HG03439 (cell line): ENCODE measurements around the gene CCDC112.
A peak's percentile ranks its signal among the peaks of the same experiment; 100 is the strongest.
"Not testable (repeated sequence)": the region's sequence is repeated elsewhere in the genome, so short reads cannot be mapped to it uniquely, and the experiment has no call there.

Experiments used
- ATAC-seq: cut with Tn5 transposase; IDR thresholded peaks from one replicate; pipeline ENCODE4 v1.9.1; 2021; ENCODE audit warnings: mild to moderate bottlenecking, moderate library complexity; ENCODE audit not compliant: unreplicated experiment

Gene CCDC112

GRCh38 chr5:115262321-115263077 is 34.0 kb downstream of the CCDC112 start, which contains the start of gene PGGT1B:
PGGT1B (minus strand) TSS chr5:115262877; CDS start chr5:115262851, 26 bp downstream.
- peak; percentile 90 for ATAC-seq

GRCh38 chr5:115262011-115262320 is 34.5 kb downstream of the CCDC112 start:
- peak; percentile 41 for ATAC-seq

GRCh38 chr5:115260248-115260647 is 36.2 kb downstream of the CCDC112 start:
- ATAC-seq = no peak

GRCh38 chr5:115257981-115258380 is 38.5 kb downstream of the CCDC112 start:
- ATAC-seq = no peak

- ATAC-seq = not testable (repeated sequence)
Measured at GRCh38 chr5:115249379-115249778, 47.1 kb downstream of the CCDC112 start.

- no peak for ATAC-seq
Measured at GRCh38 chr5:115246361-115246991, 50.0 kb downstream of the CCDC112 start.

- peak; percentile 65 for ATAC-seq
Measured at GRCh38 chr5:115243412-115243811, 53.0 kb downstream of the CCDC112 start.

- no peak for ATAC-seq
Measured at GRCh38 chr5:115241881-115242642, 54.4 kb downstream of the CCDC112 start.

GRCh38 chr5:115237066-115237465 is 59.4 kb downstream of the CCDC112 start:
- no peak for ATAC-seq

GRCh38 chr5:115236599-115236998 is 59.9 kb downstream of the CCDC112 start:
- ATAC-seq = no peak

GRCh38 chr5:115231598-115231997 is 64.9 kb downstream of the CCDC112 start:
- ATAC-seq = no peak

- ATAC-seq = no peak
Measured at GRCh38 chr5:115229606-115230005, 66.8 kb downstream of the CCDC112 start.

- ATAC-seq = no peak
Measured at GRCh38 chr5:115227281-115227680, 69.2 kb downstream of the CCDC112 start.
